ENCODE results near the gene ORAI2. TPM values are rescaled to one million over a fixed set of nuclear protein-coding genes. Genes with fewer than 3 reads are reported as not detected.

The ORAI2 gene
- total and polyA plus RNA-seq, 2 of the 13 experiments (the other 11 are each of a cell fraction or from before 2014, with no cell fraction given) = 3.0 to 6.0 TPM

DNA sequence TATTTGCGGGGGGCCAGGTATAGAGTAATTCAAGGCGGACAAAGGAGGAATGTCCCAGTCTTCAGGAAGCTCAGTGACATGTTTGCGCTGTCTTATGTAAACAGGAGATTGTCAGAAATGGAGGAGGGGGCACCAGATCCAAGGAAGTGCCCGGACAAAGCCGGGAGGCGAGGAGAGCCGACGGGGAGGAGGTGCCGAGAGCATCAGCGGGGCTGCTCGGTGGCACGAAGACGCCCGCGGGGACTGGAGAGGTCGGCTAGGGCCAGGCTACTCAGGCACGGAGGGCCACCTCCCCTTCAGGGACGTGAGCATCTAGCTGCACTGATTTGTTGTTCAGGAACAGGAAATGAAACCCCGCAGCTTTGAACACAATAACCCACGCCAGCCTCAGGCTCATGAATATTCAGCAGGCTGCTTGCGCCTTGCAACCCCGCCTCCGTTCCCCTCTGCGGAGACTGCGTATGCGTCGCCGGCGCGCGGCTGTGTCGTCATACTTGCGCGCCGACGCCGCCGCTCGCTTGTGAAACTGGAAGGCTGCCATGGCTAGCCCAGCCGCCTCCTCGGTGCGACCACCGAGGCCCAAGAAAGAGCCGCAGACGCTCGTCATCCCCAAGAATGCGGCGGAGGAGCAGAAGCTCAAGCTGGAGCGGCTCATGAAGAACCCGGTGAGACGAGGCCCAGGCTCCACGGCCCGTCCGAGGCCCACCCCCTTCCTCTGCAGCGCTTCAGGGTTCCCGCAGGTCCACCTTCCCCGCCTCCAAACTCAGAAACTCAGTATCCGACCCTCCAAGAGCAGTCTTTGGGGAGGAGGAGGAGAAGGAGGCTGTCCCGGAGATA lies 37.3 kb upstream of the ORAI2 start, which contains the start of gene PRKRIP1 (continued):
- TF ChIP-seq, protein P1, sequence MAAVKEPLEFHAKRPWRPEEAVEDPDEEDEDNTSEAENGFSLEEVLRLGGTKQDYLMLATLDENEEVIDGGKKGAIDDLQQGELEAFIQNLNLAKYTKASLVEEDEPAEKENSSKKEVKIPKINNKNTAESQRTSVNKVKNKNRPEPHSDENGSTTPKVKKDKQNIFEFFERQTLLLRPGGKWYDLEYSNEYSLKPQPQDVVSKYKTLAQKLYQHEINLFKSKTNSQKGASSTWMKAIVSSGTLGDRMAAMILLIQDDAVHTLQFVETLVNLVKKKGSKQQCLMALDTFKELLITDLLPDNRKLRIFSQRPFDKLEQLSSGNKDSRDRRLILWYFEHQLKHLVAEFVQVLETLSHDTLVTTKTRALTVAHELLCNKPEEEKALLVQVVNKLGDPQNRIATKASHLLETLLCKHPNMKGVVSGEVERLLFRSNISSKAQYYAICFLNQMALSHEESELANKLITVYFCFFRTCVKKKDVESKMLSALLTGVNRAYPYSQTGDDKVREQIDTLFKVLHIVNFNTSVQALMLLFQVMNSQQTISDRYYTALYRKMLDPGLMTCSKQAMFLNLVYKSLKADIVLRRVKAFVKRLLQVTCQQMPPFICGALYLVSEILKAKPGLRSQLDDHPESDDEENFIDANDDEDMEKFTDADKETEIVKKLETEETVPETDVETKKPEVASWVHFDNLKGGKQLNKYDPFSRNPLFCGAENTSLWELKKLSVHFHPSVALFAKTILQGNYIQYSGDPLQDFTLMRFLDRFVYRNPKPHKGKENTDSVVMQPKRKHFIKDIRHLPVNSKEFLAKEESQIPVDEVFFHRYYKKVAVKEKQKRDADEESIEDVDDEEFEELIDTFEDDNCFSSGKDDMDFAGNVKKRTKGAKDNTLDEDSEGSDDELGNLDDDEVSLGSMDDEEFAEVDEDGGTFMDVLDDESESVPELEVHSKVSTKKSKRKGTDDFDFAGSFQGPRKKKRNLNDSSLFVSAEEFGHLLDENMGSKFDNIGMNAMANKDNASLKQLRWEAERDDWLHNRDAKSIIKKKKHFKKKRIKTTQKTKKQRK (IDR thresholded peaks at IDR 0.05; ENCODE audit: low read length) = no peak
- no peak for TF ChIP-seq SMARCE1 (IDR thresholded peaks at IDR 0.05; ENCODE audit: borderline replicate concordance)
- no peak for TF ChIP-seq FOSL1 (CRISPR knock-in tag; IDR thresholded peaks at IDR 0.05; ENCODE audit: borderline replicate concordance)
- TF ChIP-seq HNRNPUL1 (IDR thresholded peaks at IDR 0.05; ENCODE audit: low read depth, low read length) = no peak
- no peak for TF ChIP-seq SATB2 (CRISPR knock-in tag; IDR thresholded peaks at IDR 0.05)
- TF ChIP-seq, protein P2, sequence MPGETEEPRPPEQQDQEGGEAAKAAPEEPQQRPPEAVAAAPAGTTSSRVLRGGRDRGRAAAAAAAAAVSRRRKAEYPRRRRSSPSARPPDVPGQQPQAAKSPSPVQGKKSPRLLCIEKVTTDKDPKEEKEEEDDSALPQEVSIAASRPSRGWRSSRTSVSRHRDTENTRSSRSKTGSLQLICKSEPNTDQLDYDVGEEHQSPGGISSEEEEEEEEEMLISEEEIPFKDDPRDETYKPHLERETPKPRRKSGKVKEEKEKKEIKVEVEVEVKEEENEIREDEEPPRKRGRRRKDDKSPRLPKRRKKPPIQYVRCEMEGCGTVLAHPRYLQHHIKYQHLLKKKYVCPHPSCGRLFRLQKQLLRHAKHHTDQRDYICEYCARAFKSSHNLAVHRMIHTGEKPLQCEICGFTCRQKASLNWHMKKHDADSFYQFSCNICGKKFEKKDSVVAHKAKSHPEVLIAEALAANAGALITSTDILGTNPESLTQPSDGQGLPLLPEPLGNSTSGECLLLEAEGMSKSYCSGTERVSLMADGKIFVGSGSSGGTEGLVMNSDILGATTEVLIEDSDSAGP (CRISPR knock-in tag; IDR thresholded peaks at IDR 0.05; ENCODE audit: borderline replicate concordance) = peak; percentile 36; the same call in 1 of the 2 replicates
- no peak for TF ChIP-seq TMF1 (CRISPR knock-in tag; IDR thresholded peaks at IDR 0.05; ENCODE audit: low read depth)
- no peak for TF ChIP-seq ZNF879 (CRISPR knock-in tag; IDR thresholded peaks at IDR 0.05)
- no peak for TF ChIP-seq NR1H2 (CRISPR knock-in tag; IDR thresholded peaks at IDR 0.05; ENCODE audit: borderline replicate concordance, low read depth)
- TF ChIP-seq, protein P3, sequence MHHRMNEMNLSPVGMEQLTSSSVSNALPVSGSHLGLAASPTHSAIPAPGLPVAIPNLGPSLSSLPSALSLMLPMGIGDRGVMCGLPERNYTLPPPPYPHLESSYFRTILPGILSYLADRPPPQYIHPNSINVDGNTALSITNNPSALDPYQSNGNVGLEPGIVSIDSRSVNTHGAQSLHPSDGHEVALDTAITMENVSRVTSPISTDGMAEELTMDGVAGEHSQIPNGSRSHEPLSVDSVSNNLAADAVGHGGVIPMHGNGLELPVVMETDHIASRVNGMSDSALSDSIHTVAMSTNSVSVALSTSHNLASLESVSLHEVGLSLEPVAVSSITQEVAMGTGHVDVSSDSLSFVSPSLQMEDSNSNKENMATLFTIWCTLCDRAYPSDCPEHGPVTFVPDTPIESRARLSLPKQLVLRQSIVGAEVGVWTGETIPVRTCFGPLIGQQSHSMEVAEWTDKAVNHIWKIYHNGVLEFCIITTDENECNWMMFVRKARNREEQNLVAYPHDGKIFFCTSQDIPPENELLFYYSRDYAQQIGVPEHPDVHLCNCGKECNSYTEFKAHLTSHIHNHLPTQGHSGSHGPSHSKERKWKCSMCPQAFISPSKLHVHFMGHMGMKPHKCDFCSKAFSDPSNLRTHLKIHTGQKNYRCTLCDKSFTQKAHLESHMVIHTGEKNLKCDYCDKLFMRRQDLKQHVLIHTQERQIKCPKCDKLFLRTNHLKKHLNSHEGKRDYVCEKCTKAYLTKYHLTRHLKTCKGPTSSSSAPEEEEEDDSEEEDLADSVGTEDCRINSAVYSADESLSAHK (CRISPR knock-in tag; IDR thresholded peaks at IDR 0.05; ENCODE audit: borderline replicate concordance) = no peak
- no peak for TF ChIP-seq MIXL1 (CRISPR knock-in tag; IDR thresholded peaks at IDR 0.05)
- no peak for TF ChIP-seq ETV6 (CRISPR knock-in tag; conservative IDR thresholded peaks at IDR 0.05)
- no peak for TF ChIP-seq ZNF205 (CRISPR knock-in tag; IDR thresholded peaks at IDR 0.05)
- TF ChIP-seq, protein P4, sequence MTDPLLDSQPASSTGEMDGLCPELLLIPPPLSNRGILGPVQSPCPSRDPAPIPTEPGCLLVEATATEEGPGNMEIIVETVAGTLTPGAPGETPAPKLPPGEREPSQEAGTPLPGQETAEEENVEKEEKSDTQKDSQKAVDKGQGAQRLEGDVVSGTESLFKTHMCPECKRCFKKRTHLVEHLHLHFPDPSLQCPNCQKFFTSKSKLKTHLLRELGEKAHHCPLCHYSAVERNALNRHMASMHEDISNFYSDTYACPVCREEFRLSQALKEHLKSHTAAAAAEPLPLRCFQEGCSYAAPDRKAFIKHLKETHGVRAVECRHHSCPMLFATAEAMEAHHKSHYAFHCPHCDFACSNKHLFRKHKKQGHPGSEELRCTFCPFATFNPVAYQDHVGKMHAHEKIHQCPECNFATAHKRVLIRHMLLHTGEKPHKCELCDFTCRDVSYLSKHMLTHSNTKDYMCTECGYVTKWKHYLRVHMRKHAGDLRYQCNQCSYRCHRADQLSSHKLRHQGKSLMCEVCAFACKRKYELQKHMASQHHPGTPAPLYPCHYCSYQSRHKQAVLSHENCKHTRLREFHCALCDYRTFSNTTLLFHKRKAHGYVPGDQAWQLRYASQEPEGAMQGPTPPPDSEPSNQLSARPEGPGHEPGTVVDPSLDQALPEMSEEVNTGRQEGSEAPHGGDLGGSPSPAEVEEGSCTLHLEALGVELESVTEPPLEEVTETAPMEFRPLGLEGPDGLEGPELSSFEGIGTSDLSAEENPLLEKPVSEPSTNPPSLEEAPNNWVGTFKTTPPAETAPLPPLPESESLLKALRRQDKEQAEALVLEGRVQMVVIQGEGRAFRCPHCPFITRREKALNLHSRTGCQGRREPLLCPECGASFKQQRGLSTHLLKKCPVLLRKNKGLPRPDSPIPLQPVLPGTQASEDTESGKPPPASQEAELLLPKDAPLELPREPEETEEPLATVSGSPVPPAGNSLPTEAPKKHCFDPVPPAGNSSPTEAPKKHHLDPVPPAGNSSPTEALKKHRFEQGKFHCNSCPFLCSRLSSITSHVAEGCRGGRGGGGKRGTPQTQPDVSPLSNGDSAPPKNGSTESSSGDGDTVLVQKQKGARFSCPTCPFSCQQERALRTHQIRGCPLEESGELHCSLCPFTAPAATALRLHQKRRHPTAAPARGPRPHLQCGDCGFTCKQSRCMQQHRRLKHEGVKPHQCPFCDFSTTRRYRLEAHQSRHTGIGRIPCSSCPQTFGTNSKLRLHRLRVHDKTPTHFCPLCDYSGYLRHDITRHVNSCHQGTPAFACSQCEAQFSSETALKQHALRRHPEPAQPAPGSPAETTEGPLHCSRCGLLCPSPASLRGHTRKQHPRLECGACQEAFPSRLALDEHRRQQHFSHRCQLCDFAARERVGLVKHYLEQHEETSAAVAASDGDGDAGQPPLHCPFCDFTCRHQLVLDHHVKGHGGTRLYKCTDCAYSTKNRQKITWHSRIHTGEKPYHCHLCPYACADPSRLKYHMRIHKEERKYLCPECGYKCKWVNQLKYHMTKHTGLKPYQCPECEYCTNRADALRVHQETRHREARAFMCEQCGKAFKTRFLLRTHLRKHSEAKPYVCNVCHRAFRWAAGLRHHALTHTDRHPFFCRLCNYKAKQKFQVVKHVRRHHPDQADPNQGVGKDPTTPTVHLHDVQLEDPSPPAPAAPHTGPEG (CRISPR knock-in tag; IDR thresholded peaks at IDR 0.05) = no peak
- no peak; the same call in 1 of the 2 replicates for TF ChIP-seq CBX5 (CRISPR knock-in tag; IDR thresholded peaks at IDR 0.05; ENCODE audit: borderline replicate concordance)
- TF ChIP-seq HES4 (CRISPR knock-in tag; IDR thresholded peaks at IDR 0.05; ENCODE audit: borderline replicate concordance) = no peak; the same call in 1 of the 2 replicates

Measured in HepG2 (cell line).